Fibroblast of lung (primary cell): ENCODE results near the gene AADACL4. TPM values are rescaled to one million over a fixed set of nuclear protein-coding genes. Genes with fewer than 3 reads are reported as not detected.

Experiments used
- DNase-seq, 2 donors: peaks; one replicate each; pipeline versions ENCODE4 v3.0.0 to v3.0.0-alpha.2; 2010; ENCODE audit warnings: low read depth in 2 of 2
- H2AFZ ChIP-seq: 2 replicates; pipeline ENCODE4 v1.5.1; 2012; ENCODE audit warnings: low read length, control low read depth, inconsistent platforms
- H3K27ac ChIP-seq: 2 replicates; pipeline ENCODE4 v1.5.1; 2011; ENCODE audit warnings: low read length, control low read depth; ENCODE audit not compliant: insufficient read depth
- H3K27me3 ChIP-seq: 2 replicates; pipeline ENCODE4 v1.5.1; 2011; ENCODE audit warnings: mild to moderate bottlenecking, low read length; ENCODE audit not compliant: control insufficient read depth, insufficient read depth
- H3K36me3 ChIP-seq: 2 replicates; pipeline ENCODE4 v1.5.1; 2011; ENCODE audit warnings: low read length; ENCODE audit not compliant: control insufficient read depth, insufficient read depth
- H3K4me1 ChIP-seq: 2 replicates; pipeline ENCODE4 v1.5.1; 2011; ENCODE audit warnings: low read length; ENCODE audit not compliant: control insufficient read depth, insufficient read depth; ENCODE audit errors: extremely low read depth
- H3K4me2 ChIP-seq: 2 replicates; pipeline ENCODE4 v1.5.1; 2011; ENCODE audit warnings: low read length, control low read depth; ENCODE audit not compliant: insufficient read depth; ENCODE audit errors: extremely low read depth
- H3K4me3 ChIP-seq, 4 experiments: fragments of 200-600 bp in 1 of 4; sonication (generic) in 1 of 4; replicated peaks in 1 of 4; 2 replicates each; pipeline ENCODE4 v1.5.1; 2011 to 2016; ENCODE audit warnings: low read length in 4 of 4, low read depth in 3 of 4, mild to moderate bottlenecking in 3 of 4, control low read depth in 2 of 4, inconsistent platforms in 1 of 4, mixed read lengths in 1 of 4; ENCODE audit not compliant: insufficient read depth in 1 of 4; ENCODE audit errors: control extremely low read depth in 1 of 4
- H3K79me2 ChIP-seq: 2 replicates; pipeline ENCODE4 v1.5.1; 2012; ENCODE audit warnings: mild to moderate bottlenecking, low read length, inconsistent platforms; ENCODE audit not compliant: control insufficient read depth, insufficient read depth
- H3K9ac ChIP-seq: 2 replicates; pipeline ENCODE4 v1.5.1; 2011; ENCODE audit warnings: mild to moderate bottlenecking, low read length, control low read depth; ENCODE audit not compliant: insufficient read depth
- H3K9me3 ChIP-seq: 2 replicates; pipeline ENCODE4 v1.5.1; 2012; ENCODE audit warnings: low read depth, low read length; ENCODE audit not compliant: control insufficient read depth, insufficient read depth
- H4K20me1 ChIP-seq: 2 replicates; pipeline ENCODE4 v1.5.1; 2011; ENCODE audit warnings: low read length; ENCODE audit not compliant: control insufficient read depth, insufficient read depth; ENCODE audit errors: extremely low read depth
- EZH2 ChIP-seq: IDR thresholded peaks from 2 replicates; pipeline ENCODE4 v1.5.1; 2012; ENCODE audit warnings: low read length, control low read depth, mild to moderate bottlenecking; ENCODE audit errors: missing control alignments
- polyA plus RNA-seq, 2 donors: library from polyadenylated mRNA; depleted of rRNA in 1 of 2; stranded (reverse) in 1 of 2; unstranded in 1 of 2; fragments of >200 nt; gene quantifications; 2 replicates each; pipeline ENCODE4 v1.2.1, GENCODE V29; 2011 to 2012; ENCODE audit warnings: missing spikeins in 1 of 2
- total RNA-seq: library from RNA; depleted of rRNA; stranded (reverse); fragments of >200 nt; gene quantifications from 2 replicates; pipeline ENCODE4 v1.2.1, GENCODE V29; 2014
- TF ChIP-seq, protein P1 (sequence below), 2 donors: IDR thresholded peaks in 1 of 2; conservative IDR thresholded peaks in 1 of 2; 1 replicate in 1 of 2; 2 replicates in 1 of 2; pipeline ENCODE4 v1.5.1; 2011 to 2012; ENCODE audit warnings: low read length in 2 of 2, control low read depth in 1 of 2, inconsistent platforms in 1 of 2, low read depth in 1 of 2, mild to moderate bottlenecking in 1 of 2

Gene AADACL4
- total and polyA plus RNA-seq, 2 donors (not counting 1 experiment from before 2014, with no cell fraction given): not detected

- Histone ChIP-seq H2AFZ (no peak overlapping the region), H3K9me3 (no peaks in the 10 kb centered on the region), H3K9ac (no peak overlapping the region), H3K4me3 (no peak overlapping the region), H3K4me1 (no peaks in the 10 kb centered on the region), H3K27me3 (no peaks in the 10 kb centered on the region), H3K27ac (no peak overlapping the region), H4K20me1 (no peaks in the 10 kb centered on the region), H3K36me3 (no peaks in the 10 kb centered on the region), H3K4me2 (no peak overlapping the region), H3K79me2 (no peaks in the 10 kb centered on the region)
- no peak for TF ChIP-seq EZH2
- TF ChIP-seq, protein P1, sequence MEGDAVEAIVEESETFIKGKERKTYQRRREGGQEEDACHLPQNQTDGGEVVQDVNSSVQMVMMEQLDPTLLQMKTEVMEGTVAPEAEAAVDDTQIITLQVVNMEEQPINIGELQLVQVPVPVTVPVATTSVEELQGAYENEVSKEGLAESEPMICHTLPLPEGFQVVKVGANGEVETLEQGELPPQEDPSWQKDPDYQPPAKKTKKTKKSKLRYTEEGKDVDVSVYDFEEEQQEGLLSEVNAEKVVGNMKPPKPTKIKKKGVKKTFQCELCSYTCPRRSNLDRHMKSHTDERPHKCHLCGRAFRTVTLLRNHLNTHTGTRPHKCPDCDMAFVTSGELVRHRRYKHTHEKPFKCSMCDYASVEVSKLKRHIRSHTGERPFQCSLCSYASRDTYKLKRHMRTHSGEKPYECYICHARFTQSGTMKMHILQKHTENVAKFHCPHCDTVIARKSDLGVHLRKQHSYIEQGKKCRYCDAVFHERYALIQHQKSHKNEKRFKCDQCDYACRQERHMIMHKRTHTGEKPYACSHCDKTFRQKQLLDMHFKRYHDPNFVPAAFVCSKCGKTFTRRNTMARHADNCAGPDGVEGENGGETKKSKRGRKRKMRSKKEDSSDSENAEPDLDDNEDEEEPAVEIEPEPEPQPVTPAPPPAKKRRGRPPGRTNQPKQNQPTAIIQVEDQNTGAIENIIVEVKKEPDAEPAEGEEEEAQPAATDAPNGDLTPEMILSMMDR (conservative IDR thresholded peaks at IDR 0.05 in 1 of 2, IDR thresholded peaks at IDR 0.05 in 1 of 2; ENCODE audit: low read depth in 1 of 2, low read length in 2 of 2): no peak
- DNase-seq: no peak
Observed at GRCh38 chr1:12706061-12706460, 62.2 kb downstream of the AADACL4 start.

DNA sequence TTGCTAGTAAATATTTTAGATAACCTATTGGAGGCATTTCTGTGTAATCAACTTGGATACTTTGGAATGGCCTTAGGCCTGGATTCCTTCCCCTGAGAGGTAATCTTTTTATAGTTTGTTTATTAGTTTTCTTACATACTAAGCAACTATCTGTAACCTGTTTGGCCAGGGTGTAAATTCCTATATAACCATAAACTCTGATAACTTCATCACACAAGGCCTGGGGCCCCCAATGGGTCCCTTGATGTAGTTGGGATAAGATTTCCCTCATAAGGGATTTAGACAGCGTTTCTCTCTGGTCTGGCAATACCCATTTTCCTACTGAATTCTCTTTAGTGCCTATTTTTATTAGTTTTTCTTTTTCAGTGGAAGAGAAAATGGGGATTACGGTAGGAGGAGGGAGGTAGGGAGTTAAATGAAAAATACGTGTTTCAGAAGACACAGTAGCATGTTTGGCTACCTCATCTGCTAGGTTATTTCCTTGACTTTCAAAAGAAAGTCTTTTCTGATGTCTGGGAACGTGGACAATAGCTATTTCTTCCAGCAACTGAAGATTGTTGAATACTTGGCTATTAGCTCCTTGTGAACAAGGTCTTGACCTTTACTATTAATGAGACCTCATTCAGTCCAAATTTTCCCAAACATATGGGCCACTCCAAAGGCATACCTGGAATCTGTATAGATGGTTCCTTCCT lies 64.7 kb downstream of the AADACL4 start:
- Histone ChIP-seq H3K9ac (no peak overlapping the region), H2AFZ (no peak overlapping the region), H4K20me1 (no peaks in the 10 kb centered on the region), H3K79me2 (no peaks in the 10 kb centered on the region), H3K36me3 (no peaks in the 10 kb centered on the region), H3K4me2 (no peak overlapping the region), H3K27ac (no peak overlapping the region), H3K9me3 (no peaks in the 10 kb centered on the region), H3K4me1 (no peaks in the 10 kb centered on the region), H3K27me3 (no peaks in the 10 kb centered on the region), H3K4me3 (no peak overlapping the region)
- no peak for TF ChIP-seq EZH2
- DNase-seq: no peak

DNA sequence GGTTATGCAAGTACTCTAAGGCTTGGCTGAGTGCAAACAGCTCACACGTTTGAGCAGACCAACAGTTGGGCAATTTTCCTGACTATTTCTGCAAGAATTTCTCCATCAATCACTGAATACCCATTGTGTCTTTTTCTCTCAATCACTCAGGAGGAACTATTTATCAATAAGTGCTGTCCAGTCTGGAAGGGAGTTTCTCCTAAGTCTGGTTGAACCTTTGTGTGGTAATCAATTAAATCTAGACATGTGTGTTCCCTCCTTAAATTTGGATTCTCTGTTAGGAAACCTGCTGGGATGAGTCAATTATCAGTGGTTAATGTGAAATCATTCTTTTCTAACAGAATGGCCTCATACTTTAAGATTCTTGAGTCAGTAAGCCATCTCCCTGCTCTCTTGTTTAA lies 65.2 kb downstream of the AADACL4 start:
- Histone ChIP-seq H3K27me3 (no peaks in the 10 kb centered on the region), H3K4me1 (no peaks in the 10 kb centered on the region), H3K4me3 (no peak overlapping the region), H3K4me2 (no peak overlapping the region), H2AFZ (no peak overlapping the region), H4K20me1 (no peaks in the 10 kb centered on the region), H3K9ac (no peak overlapping the region), H3K36me3 (no peaks in the 10 kb centered on the region), H3K27ac (no peak overlapping the region), H3K9me3 (no peaks in the 10 kb centered on the region), H3K79me2 (no peaks in the 10 kb centered on the region)
- DNase-seq: no peak
- TF ChIP-seq, protein P1 (conservative IDR thresholded peaks at IDR 0.05 in 1 of 2, IDR thresholded peaks at IDR 0.05 in 1 of 2; ENCODE audit: low read depth in 1 of 2, low read length in 2 of 2): no peak
- no peak for TF ChIP-seq EZH2
